T-helper 1 cell (primary cell): ENCODE data around the gene HP1BP3.

Source experiments
- DNase-seq, 5 donors: peaks; one replicate each; pipeline ENCODE4 v3.0.0-alpha.2; 2012 to 2020

HP1BP3 gene

GRCh38 chr1:20710469-20711284 is 76.4 kb downstream of the HP1BP3 start:
- DNase-seq: no peak

GRCh38 chr1:20709868-20710267 is 77.2 kb downstream of the HP1BP3 start:
- DNase-seq: no peak

DNA sequence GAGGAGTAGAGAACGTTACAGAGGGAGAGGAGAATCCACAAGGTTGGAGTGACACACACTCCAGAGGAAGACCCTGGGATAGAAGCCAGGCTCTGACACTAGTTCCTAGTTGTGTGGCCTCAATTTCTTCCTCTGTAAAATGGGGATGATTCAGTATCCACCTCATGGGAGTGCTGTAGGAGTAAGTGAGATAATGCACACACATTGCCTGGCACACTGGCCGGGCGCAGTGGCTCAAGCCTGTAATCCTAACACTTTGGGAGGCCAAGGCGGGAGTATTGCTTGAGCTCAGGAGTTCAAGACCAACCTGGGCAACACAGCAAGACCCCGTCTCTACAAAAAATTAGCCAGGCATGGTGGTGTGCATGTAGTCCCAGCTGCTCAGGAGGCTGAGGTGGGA is 78.2 kb downstream of the HP1BP3 start:
- DNase-seq: no peak

DNA sequence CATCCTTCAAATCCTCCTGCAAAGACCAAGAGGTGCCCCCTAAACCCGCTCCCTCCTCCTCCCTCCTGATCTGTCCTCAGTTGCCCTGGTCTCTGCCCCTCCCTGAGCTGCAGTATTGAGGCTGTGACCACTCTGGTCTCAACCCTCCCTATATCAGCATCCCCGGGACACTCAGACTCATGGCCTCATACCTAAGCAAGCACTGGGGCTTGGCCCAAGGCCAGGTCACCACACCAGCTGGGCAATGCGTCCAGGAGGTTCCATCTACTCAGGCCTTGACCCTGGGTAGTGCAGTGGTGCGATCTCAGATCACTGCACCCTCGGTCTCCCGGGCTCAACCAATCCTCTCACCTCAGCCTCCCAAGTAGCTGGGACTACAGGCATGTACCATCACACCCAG is 79.0 kb downstream of the HP1BP3 start:
- no peak for DNase-seq

DNA sequence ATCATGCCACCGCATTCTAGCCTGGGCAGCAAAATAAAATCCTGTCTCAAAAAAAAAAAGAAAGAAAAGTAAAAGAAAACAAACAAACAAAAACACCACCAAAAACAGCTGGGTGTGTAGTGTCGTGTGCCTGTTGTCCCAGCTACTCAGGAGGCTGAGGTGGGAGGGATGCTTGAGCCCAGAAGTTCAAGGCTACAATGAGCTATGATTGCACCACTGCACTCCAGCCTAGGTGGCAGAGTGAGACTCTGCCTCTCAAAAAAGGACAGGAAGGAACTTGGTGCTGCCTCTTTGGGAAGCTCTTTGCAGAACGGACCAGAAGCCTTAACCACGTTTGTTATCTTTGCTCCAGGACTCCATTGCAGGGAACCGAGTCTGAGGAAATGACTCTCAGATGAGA is 80.3 kb downstream of the HP1BP3 start:
- no peak for DNase-seq

- no peak for DNase-seq
These were observed 81.8 kb downstream of the HP1BP3 start for GRCh38 chr1:20705203-20705755.

DNA sequence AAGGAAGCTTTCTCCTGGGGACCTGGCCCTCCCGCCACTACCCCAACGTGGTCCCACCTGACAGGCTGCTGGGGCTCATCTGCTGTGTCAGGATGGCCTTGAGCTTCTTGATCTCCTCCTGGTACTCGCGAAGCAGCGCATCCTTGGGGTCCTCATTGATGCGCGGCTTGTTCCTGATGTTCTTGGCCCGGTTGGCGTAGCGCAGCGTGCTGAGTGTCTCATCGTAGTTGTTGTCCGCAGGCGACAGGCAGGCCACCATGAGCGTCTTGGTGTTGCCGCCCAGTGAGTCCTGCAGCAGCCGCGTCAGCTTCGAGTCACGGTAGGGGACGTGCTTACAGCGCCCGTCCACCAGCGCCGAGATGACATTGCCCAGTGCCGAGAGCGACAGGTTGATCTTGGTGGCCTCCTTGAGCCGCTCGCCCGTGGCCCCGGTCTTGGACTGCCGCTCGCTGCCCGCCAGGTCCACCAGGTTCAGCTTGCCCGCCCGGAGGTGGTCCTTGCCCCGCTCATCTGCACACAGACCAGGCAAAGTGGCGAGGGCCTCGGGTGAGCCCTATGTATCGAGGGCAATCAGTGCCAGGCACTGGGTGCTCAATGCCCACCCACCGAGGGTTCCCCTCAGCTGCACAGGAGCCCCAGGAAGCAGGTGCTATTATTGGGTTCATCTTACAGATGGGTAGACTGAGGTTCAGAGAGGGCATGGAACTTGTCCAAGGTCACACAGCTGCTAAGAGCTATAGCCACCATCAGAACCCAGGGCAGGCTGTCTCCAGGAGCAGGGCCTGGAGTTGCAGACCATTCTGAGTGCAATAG is 82.5 kb downstream of the HP1BP3 start:
- no peak for DNase-seq

GRCh38 chr1:20703124-20703756 is 83.9 kb downstream of the HP1BP3 start:
- DNase-seq: no peak

DNA sequence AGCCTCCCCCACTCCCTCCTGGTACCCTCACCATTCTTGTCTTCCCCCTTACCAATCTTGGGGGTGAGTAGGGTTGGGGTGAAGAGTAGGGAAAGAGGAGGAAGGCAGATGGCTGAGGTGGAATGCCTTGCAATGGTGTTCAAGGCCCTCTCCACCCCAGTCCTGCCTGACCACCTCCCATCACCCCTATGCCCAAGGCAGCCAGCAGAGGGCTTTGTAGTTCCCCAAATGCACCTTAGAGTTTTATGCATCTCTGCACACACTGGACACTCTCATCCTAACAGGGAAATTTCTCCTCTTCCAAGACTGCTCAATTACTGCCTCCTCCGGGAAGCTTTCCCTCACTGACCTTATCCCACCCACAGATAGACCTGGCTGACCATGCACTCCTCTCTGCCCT is 84.7 kb downstream of the HP1BP3 start:
- DNase-seq: no peak

DNA sequence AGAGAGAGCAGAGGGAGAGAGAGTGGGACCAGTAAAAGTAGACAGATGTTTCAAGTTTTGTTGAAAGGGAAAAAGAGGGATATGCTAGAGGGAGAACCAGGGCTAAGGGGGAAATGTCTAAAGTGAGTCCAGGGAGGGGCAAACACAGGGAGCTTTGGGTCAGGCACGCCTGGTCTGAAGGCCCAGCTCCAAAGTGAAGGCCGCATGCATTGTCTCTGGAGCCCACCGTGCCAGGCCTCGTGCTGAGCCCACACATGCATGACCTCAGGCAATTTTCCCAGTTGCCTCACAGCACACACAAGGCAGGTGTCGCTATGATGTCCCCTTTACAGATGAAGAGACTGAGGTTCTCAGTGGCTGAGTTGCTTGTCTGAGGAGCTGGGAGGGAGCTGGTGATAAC is 85.3 kb downstream of the HP1BP3 start:
- no peak for DNase-seq

GRCh38 chr1:20701446-20701845 is 85.7 kb downstream of the HP1BP3 start:
- DNase-seq: no peak

DNA sequence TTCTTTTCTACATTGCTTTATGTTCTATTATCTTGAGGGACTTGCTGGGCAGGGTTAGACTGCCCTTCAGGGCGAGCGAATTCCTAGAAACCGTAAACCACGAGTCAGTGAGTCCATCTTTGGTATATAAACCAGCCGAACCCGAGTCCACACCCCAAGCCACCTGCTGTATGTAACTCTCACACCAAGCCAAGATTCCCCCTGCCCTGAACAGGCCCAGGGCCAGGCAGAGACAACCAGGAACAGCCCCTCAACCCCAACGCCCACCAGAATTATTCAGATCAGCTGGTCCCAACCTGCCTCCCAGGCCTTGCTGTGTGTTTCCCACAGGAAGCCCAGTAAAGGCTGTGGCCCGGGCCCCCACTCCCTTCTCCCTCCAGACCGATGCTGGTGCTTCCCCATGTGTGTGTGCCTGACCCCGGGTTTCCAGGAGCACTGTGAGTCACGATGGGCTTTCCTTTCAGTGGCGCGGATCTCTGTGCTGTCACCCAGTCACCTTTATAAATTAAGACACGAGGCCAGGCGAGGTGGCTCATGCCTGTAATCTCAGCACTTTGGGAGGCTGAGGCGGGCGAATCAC is 86.4 kb downstream of the HP1BP3 start:
- DNase-seq: no peak

- DNase-seq: no peak
These were observed 87.5 kb downstream of the HP1BP3 start for GRCh38 chr1:20699558-20699957.

GRCh38 chr1:20698195-20698910 is 88.8 kb downstream of the HP1BP3 start:
- DNase-seq: no peak

DNA sequence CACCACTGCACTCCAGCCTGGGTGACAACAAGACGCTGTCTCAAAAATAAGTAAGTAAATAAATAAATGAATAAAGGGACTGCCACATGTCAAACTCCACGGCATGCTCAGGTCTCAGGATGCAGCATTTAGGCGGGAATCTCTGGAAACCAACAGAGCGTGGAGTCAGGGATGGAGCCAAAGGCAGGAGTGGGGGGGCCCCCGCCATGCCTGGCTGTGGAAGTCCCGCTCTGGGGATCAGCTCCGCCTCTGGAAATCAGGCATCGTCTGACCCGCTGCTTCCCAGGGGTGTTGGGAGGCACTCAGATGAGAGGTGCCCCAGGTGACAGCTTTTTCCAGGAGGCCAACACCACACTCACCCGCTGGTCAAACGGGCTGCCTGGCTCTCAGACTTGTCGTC is 89.5 kb downstream of the HP1BP3 start:
- DNase-seq: no peak

GRCh38 chr1:20696397-20697333 is 90.4 kb downstream of the HP1BP3 start:
- peak; percentile 33 to 66 (median 63) for DNase-seq

DNA sequence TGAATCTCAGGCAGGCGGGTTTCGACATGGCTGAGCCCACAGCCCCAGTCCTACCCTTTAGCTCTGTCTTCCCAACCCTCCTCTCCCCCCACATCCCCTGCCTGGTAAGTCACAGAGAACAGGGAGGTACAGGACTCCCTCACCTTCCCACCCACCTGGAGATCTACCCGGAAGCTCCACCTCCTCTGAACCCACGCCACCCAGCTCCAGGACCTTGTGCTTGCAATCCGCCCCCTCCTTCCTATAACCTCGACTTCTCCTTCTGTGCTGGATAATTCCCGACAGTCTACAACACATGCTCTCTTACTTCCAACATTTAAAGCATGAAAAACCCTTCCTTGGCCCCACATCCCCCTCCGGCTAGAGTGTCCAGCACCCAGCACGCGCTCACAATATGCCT is 91.6 kb downstream of the HP1BP3 start:
- no peak for DNase-seq

DNA sequence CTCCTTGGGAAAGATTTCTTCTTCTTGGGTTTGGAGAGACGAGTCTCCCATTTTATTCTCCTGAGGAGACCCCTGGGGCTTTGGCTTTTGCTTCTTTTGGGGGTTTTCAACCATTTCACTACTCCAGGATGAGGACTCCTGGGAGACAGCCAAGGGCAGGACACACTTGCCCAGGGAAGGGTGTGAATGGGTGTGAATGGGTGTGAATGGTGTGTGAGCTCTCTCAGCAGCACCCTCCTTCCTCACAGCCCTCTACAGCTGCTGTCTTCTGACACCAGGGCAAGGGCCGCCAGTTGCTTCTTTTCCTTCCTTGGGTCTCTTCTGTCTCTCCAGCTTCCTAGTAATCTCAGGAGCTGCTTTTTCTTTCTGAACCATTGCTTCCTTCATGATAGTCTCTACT is 93.5 kb downstream of the HP1BP3 start:
- DNase-seq: no peak
